ENCODE data around the gene RSRC1.

Gene RSRC1

DNA sequence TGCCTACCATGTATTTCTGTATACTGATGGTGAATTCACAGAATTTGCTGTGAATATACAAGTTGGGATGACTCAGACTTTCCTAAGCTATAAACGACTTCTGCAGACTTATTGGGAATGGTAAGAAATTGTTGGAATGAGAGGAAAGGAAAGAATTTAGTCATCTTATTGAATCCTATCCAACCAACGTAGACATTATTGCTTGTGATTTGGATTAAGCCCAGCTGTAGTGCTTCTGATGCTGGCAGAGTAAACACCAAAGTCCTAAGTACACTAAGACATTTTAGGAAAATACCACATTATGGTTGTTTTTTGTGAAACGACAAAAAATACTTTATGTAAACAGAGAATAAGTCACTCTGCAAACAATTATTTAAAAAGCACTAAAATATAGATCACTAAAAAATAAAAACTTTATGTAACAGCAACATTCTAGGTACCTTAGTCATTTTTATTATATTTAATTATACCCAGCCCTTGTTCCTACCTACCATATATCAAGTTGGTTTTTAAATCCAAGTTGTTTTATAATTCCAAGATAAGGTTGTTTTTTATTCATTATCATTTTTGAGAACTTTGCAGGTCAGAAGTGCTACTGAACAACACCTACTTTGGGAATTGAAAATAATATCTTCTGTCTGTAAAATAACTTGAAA, 361.9 kb downstream of the RSRC1 start:
- no peak for TF ChIP-seq CTCF (IDR thresholded peaks at IDR 0.05)
- no peak for DNase-seq (ENCODE audit: low spot score)
- no peak overlapping the region for H3K4me3 ChIP-seq
- H3K27ac ChIP-seq: no peak overlapping the region

- no peak for TF ChIP-seq CTCF (IDR thresholded peaks at IDR 0.05)
- DNase-seq (ENCODE audit: low spot score): no peak
- no peak overlapping the region for H3K4me3 ChIP-seq
- H3K27ac ChIP-seq: no peak overlapping the region
Observed at GRCh38 chr3:158479051-158479450, 369.2 kb downstream of the RSRC1 start.

- TF ChIP-seq CTCF (IDR thresholded peaks at IDR 0.05): no peak
- no peak overlapping the region for H3K4me3 ChIP-seq
- DNase-seq (ENCODE audit: low spot score): no peak
- H3K27ac ChIP-seq: no peak overlapping the region
Observed at GRCh38 chr3:158483701-158484235, 373.9 kb downstream of the RSRC1 start.

DNA sequence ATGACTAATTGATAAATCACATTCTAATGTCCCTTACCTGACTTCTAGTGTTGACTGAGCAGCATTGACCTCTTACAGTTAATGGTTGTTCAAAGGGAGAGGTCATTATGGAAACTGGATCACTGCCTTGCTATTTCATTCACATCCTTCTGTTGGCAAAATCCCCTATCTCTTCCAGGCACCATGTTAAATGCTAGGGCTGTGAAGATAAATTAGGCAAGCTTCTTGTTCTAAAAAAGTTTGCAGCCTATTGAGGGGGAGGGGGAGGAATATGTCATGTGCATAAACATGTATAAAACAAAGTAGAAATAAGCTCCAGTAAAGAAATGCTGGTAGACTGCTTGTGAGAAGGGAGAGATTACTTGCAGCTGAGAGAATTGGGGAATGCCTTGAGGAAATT, 376.3 kb downstream of the RSRC1 start:
- Histone ChIP-seq H3K4me3 (no peak overlapping the region), H3K27ac (no peak overlapping the region)
- DNase-seq (ENCODE audit: low spot score): no peak
- no peak for TF ChIP-seq CTCF (IDR thresholded peaks at IDR 0.05)

DNA sequence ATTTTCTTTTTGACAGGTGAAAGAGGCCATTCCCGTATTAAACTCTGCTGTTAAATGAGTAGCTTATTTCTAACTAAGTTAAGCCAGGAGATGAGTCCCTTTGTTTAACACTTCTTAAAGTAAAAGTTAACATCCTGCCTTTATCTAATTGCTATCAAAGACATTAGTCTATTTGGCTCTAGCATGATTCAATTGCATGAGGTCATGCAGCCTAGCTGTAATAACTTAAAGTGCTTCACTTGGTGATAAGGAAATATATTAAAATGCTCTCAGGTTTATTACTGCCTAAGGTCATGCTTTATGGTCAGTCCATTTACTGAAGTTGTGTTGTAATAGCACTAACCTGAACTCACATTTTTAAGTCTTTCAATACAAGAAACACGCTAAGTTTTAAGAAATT, 378.8 kb downstream of the RSRC1 start:
- no peak for TF ChIP-seq CTCF (IDR thresholded peaks at IDR 0.05)
- no peak overlapping the region for H3K4me3 ChIP-seq
- H3K27ac ChIP-seq: no peak overlapping the region
- DNase-seq (ENCODE audit: low spot score): no peak

- no peak for DNase-seq (ENCODE audit: low spot score)
- H3K27ac ChIP-seq: no peak overlapping the region
- no peak overlapping the region for H3K4me3 ChIP-seq
- no peak for TF ChIP-seq CTCF (IDR thresholded peaks at IDR 0.05)
Observed at GRCh38 chr3:158489181-158489580, 379.3 kb downstream of the RSRC1 start.

DNA sequence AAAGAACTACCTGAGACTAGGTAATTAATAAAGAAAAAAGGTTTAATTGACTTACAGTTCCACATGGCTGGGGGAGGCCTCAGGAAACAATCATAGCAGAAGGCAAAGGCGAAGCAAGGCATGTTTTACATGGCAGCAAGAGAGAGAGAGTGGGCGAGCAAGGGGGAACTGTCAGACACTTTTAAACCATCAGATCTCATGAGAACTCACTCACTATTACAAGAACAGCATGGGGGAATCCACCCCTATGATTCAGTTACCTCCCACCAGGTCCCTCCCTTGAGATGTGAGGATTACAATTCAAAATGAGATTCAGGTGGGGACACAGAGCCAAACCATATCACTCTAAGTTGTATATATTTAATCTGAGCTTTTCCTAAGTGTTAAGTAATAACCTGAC, 382.1 kb downstream of the RSRC1 start:
- Histone ChIP-seq H3K27ac (no peak overlapping the region), H3K4me3 (no peak overlapping the region)
- TF ChIP-seq CTCF (IDR thresholded peaks at IDR 0.05): no peak
- no peak for DNase-seq (ENCODE audit: low spot score)
